Mucosa of rectum (tissue), 2 donors: ENCODE results near the gene LCN1.

Source experiments
- H3K27ac ChIP-seq, 2 donors: one replicate each; pipeline ENCODE4 v1.7.0; 2013; ENCODE audit warnings: inconsistent platforms in 2 of 2, low read depth in 2 of 2, low read length in 2 of 2
- H3K27me3 ChIP-seq, 2 donors: one replicate each; pipeline ENCODE4 v1.7.0; 2013; ENCODE audit warnings: low read length in 2 of 2; ENCODE audit not compliant: control insufficient read depth in 2 of 2, insufficient read depth in 2 of 2
- H3K36me3 ChIP-seq, 2 donors: one replicate each; pipeline ENCODE4 v1.7.0; 2013; ENCODE audit warnings: low read length in 2 of 2; ENCODE audit not compliant: control insufficient read depth in 2 of 2, insufficient read depth in 2 of 2
- H3K4me1 ChIP-seq, 2 donors: one replicate each; pipeline ENCODE4 v1.7.0; 2013; ENCODE audit warnings: low read length in 2 of 2, mild to moderate bottlenecking in 1 of 2; ENCODE audit not compliant: control insufficient read depth in 2 of 2, insufficient read depth in 2 of 2
- H3K4me3 ChIP-seq, 2 donors: one replicate each; pipeline ENCODE4 v1.7.0; 2013; ENCODE audit warnings: low read length in 2 of 2
- H3K9ac ChIP-seq, 2 donors: one replicate each; pipeline ENCODE4 v1.7.0; 2013; ENCODE audit warnings: low read length in 2 of 2, low read depth in 1 of 2, mild to moderate bottlenecking in 1 of 2
- H3K9me3 ChIP-seq, 2 donors: one replicate each; pipeline ENCODE4 v1.7.0; 2013; ENCODE audit warnings: low read length in 2 of 2; ENCODE audit not compliant: control insufficient read depth in 2 of 2
- donor health status: healthy.
- donor health status: Normal muscosa, but diverticular disease.

LCN1 gene

DNA sequence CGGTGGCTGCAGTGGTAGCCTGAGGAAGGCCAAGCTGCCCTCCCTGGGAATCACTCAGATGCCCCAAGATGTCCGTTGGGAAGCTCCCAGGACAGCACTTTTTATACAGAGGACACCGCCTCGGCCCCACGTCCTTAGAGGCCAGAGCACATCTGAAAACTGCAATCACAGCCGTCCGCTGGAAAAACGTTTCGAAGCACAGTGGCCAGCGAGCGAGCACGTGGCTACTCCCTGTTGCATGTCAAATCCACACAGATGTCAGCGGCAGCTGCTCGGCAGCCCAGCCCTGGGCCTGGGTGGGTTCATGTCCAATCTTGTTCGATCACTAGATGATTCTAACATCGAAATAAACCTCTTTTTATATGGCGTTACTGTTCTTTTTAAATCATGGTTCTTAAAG is 32.7 kb upstream of the LCN1 start:
- H3K36me3 ChIP-seq, result peaks cover 8 to 27% of the 10 kb centered on the region in 2 donors
- no peak overlapping the region for H3K4me3 ChIP-seq
- H3K4me1 ChIP-seq, result no peaks in the 10 kb centered on the region
- no peaks in the 10 kb centered on the region for H3K9me3 ChIP-seq
- H3K27me3 ChIP-seq, result no peaks in the 10 kb centered on the region
- H3K27ac ChIP-seq, result no peak overlapping the region
- H3K9ac ChIP-seq, result no peak overlapping the region

DNA sequence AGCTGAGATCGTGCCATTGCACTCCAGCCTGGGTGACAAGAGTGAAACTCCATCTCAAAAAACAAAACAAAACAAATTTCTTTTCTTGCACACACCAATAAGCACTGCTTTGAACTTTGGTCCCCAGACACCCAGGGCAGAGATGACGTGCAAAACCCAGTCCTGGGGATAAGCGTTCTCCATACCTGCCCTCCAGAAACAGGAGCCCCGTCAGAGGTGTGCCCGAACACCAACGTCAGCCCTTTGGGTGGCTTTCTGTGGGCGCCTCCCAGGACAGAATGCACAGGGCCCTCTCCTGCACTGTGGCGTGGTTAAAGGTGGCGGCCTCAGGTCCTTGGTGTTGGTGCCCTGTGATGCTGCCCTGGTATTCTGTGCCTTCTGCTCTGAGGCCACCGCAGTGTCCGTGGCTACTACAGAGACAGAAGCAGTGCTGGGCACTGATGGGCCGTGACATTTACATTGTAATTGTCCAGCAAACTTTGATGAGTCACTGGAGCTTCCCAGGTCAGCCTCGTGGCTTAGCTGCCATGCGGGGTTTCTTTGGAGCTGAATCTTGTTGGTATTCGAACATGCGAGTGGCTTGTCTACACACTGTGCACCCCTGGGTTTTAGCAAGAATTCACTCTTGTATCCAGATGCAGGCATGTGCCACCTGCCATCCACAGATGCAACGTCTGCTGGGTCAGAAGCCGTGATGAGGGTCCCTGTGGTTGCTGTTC is 31.9 kb upstream of the LCN1 start:
- Histone ChIP-seq H3K36me3 (peaks cover 2 to 23% of the 10 kb centered on the region in 2 donors), H3K9ac (no peak overlapping the region), H3K27me3 (no peaks in the 10 kb centered on the region), H3K4me1 (no peaks in the 10 kb centered on the region), H3K4me3 (no peak overlapping the region), H3K27ac (no peak overlapping the region), H3K9me3 (no peaks in the 10 kb centered on the region)

- Histone ChIP-seq H3K9me3 (no peaks in the 10 kb centered on the region), H3K9ac (no peak overlapping the region), H3K4me3 (no peak overlapping the region), H3K4me1 (no peaks in the 10 kb centered on the region), H3K27ac (no peak overlapping the region), H3K27me3 (no peaks in the 10 kb centered on the region), H3K36me3 (peaks cover 2 to 15% of the 10 kb centered on the region in 2 donors)
Measured at GRCh38 chr9:135490166-135490870, 30.9 kb upstream of the LCN1 start.

- Histone ChIP-seq H3K4me1 (no peaks in the 10 kb centered on the region), H3K27me3 (no peaks in the 10 kb centered on the region), H3K9me3 (no peaks in the 10 kb centered on the region), H3K27ac (no peak overlapping the region), H3K4me3 (no peak overlapping the region), H3K9ac (no peak overlapping the region), H3K36me3 (peaks cover 0 to 8% of the 10 kb centered on the region in 2 donors)
Measured at GRCh38 chr9:135490980-135491464, 30.2 kb upstream of the LCN1 start.

- no peaks in the 10 kb centered on the region for H3K27me3 ChIP-seq
- no peak overlapping the region for H3K27ac ChIP-seq
- H3K4me3 ChIP-seq, result no peak overlapping the region
- no peak overlapping the region for H3K9ac ChIP-seq
- no peaks in the 10 kb centered on the region for H3K9me3 ChIP-seq
- H3K36me3 ChIP-seq, result peaks cover 0 to 3% of the 10 kb centered on the region in 2 donors
- H3K4me1 ChIP-seq, result no peaks in the 10 kb centered on the region
Measured at GRCh38 chr9:135491764-135492163, 29.5 kb upstream of the LCN1 start.

- H3K36me3 ChIP-seq, result no peaks in the 10 kb centered on the region
Measured at GRCh38 chr9:135492886-135493669, 28.2 kb upstream of the LCN1 start.

DNA sequence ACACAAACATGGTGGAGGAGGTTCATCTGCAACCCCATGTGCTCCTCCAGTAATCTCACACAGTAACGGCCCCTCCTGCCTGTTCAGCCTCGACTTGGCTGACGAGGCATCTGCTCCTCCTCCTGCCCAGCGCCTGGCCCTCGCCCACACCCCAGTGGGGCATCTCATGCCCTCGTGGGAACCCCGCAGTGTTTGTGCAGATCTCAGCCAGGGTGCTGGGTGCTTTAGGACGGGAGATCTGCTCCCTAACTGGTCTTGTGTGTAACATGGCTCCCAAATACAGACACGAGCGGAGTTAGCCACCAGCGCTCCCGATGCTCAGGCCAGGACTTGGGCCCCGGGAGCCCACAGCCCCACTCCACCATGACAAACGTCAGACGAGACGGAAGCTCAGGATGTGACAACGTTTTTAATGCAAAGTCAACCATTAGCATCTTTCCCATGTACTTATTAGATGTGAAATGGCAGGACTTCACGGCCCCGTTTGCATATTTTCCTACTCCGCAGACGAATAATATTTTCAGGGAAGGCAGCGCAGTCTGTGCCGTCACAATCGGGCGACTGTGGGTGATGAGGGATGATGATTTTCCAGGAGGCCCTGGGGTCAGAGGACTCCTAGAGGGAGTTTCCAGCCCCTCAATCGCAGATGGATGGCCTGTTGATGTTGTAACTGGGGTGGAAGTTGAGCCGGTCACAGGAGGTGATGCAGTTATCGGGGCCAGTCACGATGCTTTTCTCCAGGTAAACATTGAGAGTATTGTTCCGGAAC is 26.3 kb upstream of the LCN1 start:
- no peak overlapping the region for H3K4me3 ChIP-seq
- peaks cover 0 to 3% of the 10 kb centered on the region in 2 donors for H3K27me3 ChIP-seq
- H3K9me3 ChIP-seq, result no peaks in the 10 kb centered on the region
- peaks cover 6 to 10% of the 10 kb centered on the region in 2 donors for H3K4me1 ChIP-seq
- H3K9ac ChIP-seq, result no peak overlapping the region
- H3K36me3 ChIP-seq, result no peaks in the 10 kb centered on the region
- H3K27ac ChIP-seq, result no peak overlapping the region

More at GRCh38 chr9:135492886-135493669, 28.2 kb upstream of the LCN1 start:
- no peak overlapping the region for H3K9ac ChIP-seq
- H3K9me3 ChIP-seq, result no peaks in the 10 kb centered on the region
- no peak overlapping the region for H3K4me3 ChIP-seq
- H3K27me3 ChIP-seq, result peaks cover 0 to 2% of the 10 kb centered on the region in 2 donors
- no peak overlapping the region for H3K27ac ChIP-seq
- H3K4me1 ChIP-seq, result no peaks in the 10 kb centered on the region

- Histone ChIP-seq H3K27me3 (peaks cover 0 to 3% of the 10 kb centered on the region in 2 donors), H3K36me3 (peaks cover 5 to 9% of the 10 kb centered on the region in 2 donors), H3K9me3 (no peaks in the 10 kb centered on the region), H3K4me3 (no peak overlapping the region), H3K4me1 (peaks cover 20 to 21% of the 10 kb centered on the region in 2 donors), H3K9ac (no peak overlapping the region), H3K27ac (no peak overlapping the region)
Measured at GRCh38 chr9:135498381-135499126, 22.7 kb upstream of the LCN1 start.
